HG03442 (cell line): ENCODE results near the gene C3orf38.
"Not testable (repeated sequence)": the region's sequence is repeated elsewhere in the genome, so short reads cannot be mapped to it uniquely, and the experiment has no call there.

Experiments
- ATAC-seq: cut with Tn5 transposase; IDR thresholded peaks from one replicate; pipeline ENCODE4 v1.9.1; 2021; ENCODE audit warnings: mild to moderate bottlenecking, moderate library complexity; ENCODE audit not compliant: unreplicated experiment

Gene C3orf38

GRCh38 chr3:88149509-88150362 lies at the start of gene C3orf38:
C3orf38 (plus strand) TSS chr3:88149959; CDS start chr3:88150053, 94 bp downstream.
- peak; percentile 79 for ATAC-seq

- peak; percentile 58 for ATAC-seq
These were observed 48.6 kb upstream of the C3orf38 start for GRCh38 chr3:88101142-88101541.

GRCh38 chr3:88105325-88105724 lies 44.4 kb upstream of the C3orf38 start:
- ATAC-seq, result no peak

GRCh38 chr3:88112289-88112688 lies 37.5 kb upstream of the C3orf38 start:
- ATAC-seq, result no peak

GRCh38 chr3:88113311-88114162 lies 36.2 kb upstream of the C3orf38 start:
- peak; percentile 94 for ATAC-seq

- no peak for ATAC-seq
These were observed 34.7 kb upstream of the C3orf38 start for GRCh38 chr3:88114878-88115549.

GRCh38 chr3:88117683-88118082 lies 32.1 kb upstream of the C3orf38 start:
- no peak for ATAC-seq

- not testable (repeated sequence) for ATAC-seq
These were observed 31.2 kb upstream of the C3orf38 start for GRCh38 chr3:88118603-88119002.

GRCh38 chr3:88123526-88123925 lies 26.2 kb upstream of the C3orf38 start:
- ATAC-seq, result no peak

GRCh38 chr3:88131695-88132094 lies 18.1 kb upstream of the C3orf38 start:
- ATAC-seq, result no peak

- ATAC-seq, result no peak
These were observed 16.9 kb upstream of the C3orf38 start for GRCh38 chr3:88132894-88133293.

- no peak for ATAC-seq
These were observed 16.0 kb upstream of the C3orf38 start for GRCh38 chr3:88133711-88134263.

- ATAC-seq, result no peak
These were observed 11.9 kb upstream of the C3orf38 start for GRCh38 chr3:88137836-88138235.

- ATAC-seq, result peak; percentile 32
These were observed 8.2 kb upstream of the C3orf38 start for GRCh38 chr3:88141458-88142083.

- peak; percentile 52 for ATAC-seq
These were observed 7.6 kb upstream of the C3orf38 start for GRCh38 chr3:88142094-88142624.

- ATAC-seq, result no peak
These were observed 2.5 kb upstream of the C3orf38 start for GRCh38 chr3:88147261-88147660.

GRCh38 chr3:88148651-88149050 lies 1.1 kb upstream of the C3orf38 start:
- no peak for ATAC-seq

GRCh38 chr3:88149101-88149508 lies 654 bp upstream of the C3orf38 start:
- peak; percentile 12 for ATAC-seq

- ATAC-seq, result peak; percentile 17
These were observed 612 bp downstream of the C3orf38 start for GRCh38 chr3:88150371-88150770.

GRCh38 chr3:88150806-88151205 lies 1.0 kb downstream of the C3orf38 start:
- ATAC-seq, result no peak
